AG04449 (cell line): Measurements from ENCODE around the gene NDST3.

Experiments
- CTCF ChIA-PET: fragments of 350-600 bp; formaldehyde crosslinking; extraction: SDS; loops from one replicate; lab custom pipeline; 2021; ENCODE audit warnings: antibody characterized with exemption; lab: Yijun Ruan, JAX
- POLR2A ChIA-PET: fragments of 400-600, 350-600 bp; formaldehyde crosslinking; extraction: SDS; loops from one replicate; lab custom pipeline; 2020; ENCODE audit warnings: antibody characterized with exemption, inconsistent platforms; lab: Yijun Ruan, JAX
- DNase-seq: peaks from one replicate; pipeline ENCODE4 v3.0.0-alpha.2; 2010; ENCODE audit warnings: low read depth, low spot score
- H3K4me3 ChIP-seq: 2 replicates; pipeline ENCODE4 v1.5.1; 2011; ENCODE audit warnings: low read depth, mild to moderate bottlenecking, control low read depth, low read length
- CTCF ChIP-seq: IDR thresholded peaks from one replicate; pipeline ENCODE4 v1.5.1; 2011; ENCODE audit warnings: mild to moderate bottlenecking, moderate library complexity, low read length, control low read depth, inconsistent platforms; ENCODE audit not compliant: insufficient read depth; ENCODE audit errors: missing control alignments

The NDST3 gene

GRCh38 chr4:118034053-118034785, at the start of gene NDST3:
Gene NDST3, plus strand, starts transcription at chr4:118034486. Its CDS starts 19,425 bp downstream, at chr4:118053911.
- CTCF ChIA-PET, result interaction anchor here (3.5 kb wide), 1 partner anchor 190 kb away, joined by 16 read pairs; no protein-coding TSS in a partner anchor
- DNase-seq, result no peak
- POLR2A ChIA-PET, result no interaction called here
- peak within 1 kb of the TSS; percentile 60 for H3K4me3 ChIP-seq
- peak; percentile 40 for TF ChIP-seq CTCF

GRCh38 chr4:117986321-117986720, 48.0 kb upstream of the NDST3 start:
- CTCF ChIA-PET, result no interaction called here
- TF ChIP-seq CTCF, result no peak
- no peak for DNase-seq
- no peak overlapping the region for H3K4me3 ChIP-seq
- POLR2A ChIA-PET, result no interaction called here

GRCh38 chr4:117987464-117987863, 46.8 kb upstream of the NDST3 start:
- CTCF ChIA-PET, result no interaction called here
- no peak for TF ChIP-seq CTCF
- no peak for DNase-seq
- POLR2A ChIA-PET, result no interaction called here
- no peak overlapping the region for H3K4me3 ChIP-seq

- no peak for TF ChIP-seq CTCF
- H3K4me3 ChIP-seq, result no peak overlapping the region
- ChIA-PET CTCF (no interaction called here), POLR2A (no interaction called here)
- no peak for DNase-seq
Observed at GRCh38 chr4:117996891-117997290, 37.4 kb upstream of the NDST3 start.

- ChIA-PET POLR2A (no interaction called here), CTCF (no interaction called here)
- TF ChIP-seq CTCF, result no peak
- H3K4me3 ChIP-seq, result no peak overlapping the region
- DNase-seq, result no peak
Observed at GRCh38 chr4:118004088-118004487, 30.2 kb upstream of the NDST3 start.

- H3K4me3 ChIP-seq, result no peak overlapping the region
- POLR2A ChIA-PET, result no interaction called here
- no peak for DNase-seq
- TF ChIP-seq CTCF, result no peak
- CTCF ChIA-PET, result no interaction called here
Observed at GRCh38 chr4:118005883-118006282, 28.4 kb upstream of the NDST3 start.
